ENCODE measurements around the gene PMM2. TPM values are rescaled to one million over a fixed set of nuclear protein-coding genes. Genes with fewer than 3 reads are reported as not detected.
"Not testable (repeated sequence)": the region's sequence is repeated elsewhere in the genome, so short reads cannot be mapped to it uniquely, and the experiment has no call there.

PMM2 gene
- total and polyA plus RNA-seq, 2 donors from 2014 or later = 21.5 to 39.5 TPM

DNA sequence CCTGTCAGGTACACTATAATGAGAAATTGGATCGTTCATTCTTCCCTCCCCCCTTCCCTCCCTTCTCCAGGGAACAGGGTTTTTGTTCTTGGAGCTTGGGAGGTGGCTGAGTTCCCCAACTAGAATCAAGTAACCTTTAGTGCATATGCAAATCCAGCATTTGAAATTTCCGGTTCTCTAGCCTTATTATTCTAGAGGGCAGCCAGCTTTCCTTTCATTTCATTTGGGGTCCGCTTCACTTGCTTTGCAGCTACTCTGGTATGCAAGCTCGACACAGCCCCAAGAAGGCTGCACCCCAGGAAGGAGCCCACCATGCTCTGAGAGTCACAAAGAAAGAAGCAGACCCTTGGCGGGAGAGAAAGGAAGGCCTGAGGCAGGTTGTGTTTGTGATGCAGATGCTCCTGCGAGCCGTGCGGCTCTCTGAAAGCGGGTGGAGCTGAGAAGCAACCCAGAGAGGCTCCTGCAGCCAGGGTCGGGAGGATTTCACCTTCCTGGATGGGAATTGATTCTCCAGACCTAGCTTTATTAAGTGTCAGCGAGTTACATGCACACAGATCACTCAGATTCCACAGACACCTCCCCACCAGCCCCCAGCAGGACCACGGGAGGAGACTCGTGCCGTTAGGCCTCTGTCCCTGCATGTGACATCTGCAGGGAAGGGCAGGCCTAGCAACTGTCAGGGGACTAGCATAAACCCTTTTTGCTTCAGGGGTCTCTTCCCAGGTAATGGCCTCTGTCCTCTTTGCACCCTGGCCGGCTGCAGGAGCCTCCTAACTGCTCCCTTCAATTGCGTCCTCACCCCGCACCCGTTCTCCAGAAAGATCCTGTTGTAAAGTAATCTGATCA lies 34.5 kb downstream of the PMM2 start:
- H3K9ac ChIP-seq (ENCODE audit: low read length in 3 of 3) = no peak overlapping the region
- H3K27ac ChIP-seq (ENCODE audit: low read depth in 2 of 2, low read length in 2 of 2) = no peak overlapping the region
- H3K9me3 ChIP-seq (ENCODE audit: control insufficient read depth in 2 of 3, insufficient read depth in 1 of 3, low read length in 3 of 3) = no peaks in the 10 kb centered on the region
- no peaks in the 10 kb centered on the region for H3K27me3 ChIP-seq (ENCODE audit: control insufficient read depth, insufficient read depth, low read length)
- DNase-seq = peak in 1 of 5 donors; percentile 14
- H3K4me3 ChIP-seq (ENCODE audit: low read length in 3 of 3) = no peak overlapping the region
- H3K4me1 ChIP-seq (ENCODE audit: control insufficient read depth in 2 of 3, insufficient read depth in 2 of 3, low read depth in 1 of 3, low read length in 3 of 3) = no peaks in the 10 kb centered on the region
- TF ChIP-seq, protein P1, sequence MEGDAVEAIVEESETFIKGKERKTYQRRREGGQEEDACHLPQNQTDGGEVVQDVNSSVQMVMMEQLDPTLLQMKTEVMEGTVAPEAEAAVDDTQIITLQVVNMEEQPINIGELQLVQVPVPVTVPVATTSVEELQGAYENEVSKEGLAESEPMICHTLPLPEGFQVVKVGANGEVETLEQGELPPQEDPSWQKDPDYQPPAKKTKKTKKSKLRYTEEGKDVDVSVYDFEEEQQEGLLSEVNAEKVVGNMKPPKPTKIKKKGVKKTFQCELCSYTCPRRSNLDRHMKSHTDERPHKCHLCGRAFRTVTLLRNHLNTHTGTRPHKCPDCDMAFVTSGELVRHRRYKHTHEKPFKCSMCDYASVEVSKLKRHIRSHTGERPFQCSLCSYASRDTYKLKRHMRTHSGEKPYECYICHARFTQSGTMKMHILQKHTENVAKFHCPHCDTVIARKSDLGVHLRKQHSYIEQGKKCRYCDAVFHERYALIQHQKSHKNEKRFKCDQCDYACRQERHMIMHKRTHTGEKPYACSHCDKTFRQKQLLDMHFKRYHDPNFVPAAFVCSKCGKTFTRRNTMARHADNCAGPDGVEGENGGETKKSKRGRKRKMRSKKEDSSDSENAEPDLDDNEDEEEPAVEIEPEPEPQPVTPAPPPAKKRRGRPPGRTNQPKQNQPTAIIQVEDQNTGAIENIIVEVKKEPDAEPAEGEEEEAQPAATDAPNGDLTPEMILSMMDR (IDR thresholded peaks at IDR 0.05; ENCODE audit: borderline replicate concordance, extremely low read depth, insufficient read depth) = no peak
- intact Hi-C loops (cut with DNase I) = no loop called here
- no peak for FAIRE-seq
- H3K36me3 ChIP-seq (ENCODE audit: control insufficient read depth in 2 of 3, insufficient read depth in 3 of 3, low read length in 3 of 3) = peaks cover 0 to 16% (median 0%) of the 10 kb centered on the region in 3 donors

DNA sequence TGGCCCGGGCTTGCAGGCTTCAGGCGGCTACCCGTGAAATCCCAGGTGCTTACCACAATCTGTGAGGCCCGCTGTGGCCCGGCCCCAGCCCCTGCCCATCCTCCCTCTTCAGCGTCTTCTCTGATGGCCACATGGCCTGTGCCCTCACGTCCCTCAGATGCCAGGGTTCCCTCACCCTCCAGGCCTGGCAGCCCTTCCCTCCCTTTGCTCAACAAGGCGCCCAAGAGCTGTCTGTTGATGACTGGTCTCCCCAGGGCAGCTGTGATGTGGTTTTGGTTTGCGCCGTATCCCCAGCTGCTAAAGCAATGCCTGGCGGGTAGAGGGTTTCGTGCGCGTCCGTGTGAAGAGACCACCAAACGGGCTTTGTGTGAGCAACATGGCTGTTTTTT lies 35.1 kb downstream of the PMM2 start:
- Histone ChIP-seq H3K9ac (ENCODE audit: low read length in 3 of 3) (no peak overlapping the region), H3K9me3 (ENCODE audit: control insufficient read depth in 2 of 3, insufficient read depth in 1 of 3, low read length in 3 of 3) (no peaks in the 10 kb centered on the region), H3K36me3 (ENCODE audit: control insufficient read depth in 2 of 3, insufficient read depth in 3 of 3, low read length in 3 of 3) (peaks cover 0 to 16% (median 0%) of the 10 kb centered on the region in 3 donors), H3K27me3 (ENCODE audit: control insufficient read depth, insufficient read depth, low read length) (no peaks in the 10 kb centered on the region), H3K4me3 (ENCODE audit: low read length in 3 of 3) (no peak overlapping the region), H3K27ac (ENCODE audit: low read depth in 2 of 2, low read length in 2 of 2) (no peak overlapping the region), H3K4me1 (ENCODE audit: control insufficient read depth in 2 of 3, insufficient read depth in 2 of 3, low read depth in 1 of 3, low read length in 3 of 3) (no peaks in the 10 kb centered on the region)
- FAIRE-seq (no peak), DNase-seq (no peak)
- intact Hi-C loops (cut with DNase I) = no loop called here
- TF ChIP-seq, protein P1 (IDR thresholded peaks at IDR 0.05; ENCODE audit: borderline replicate concordance, extremely low read depth, insufficient read depth) = no peak

GRCh38 chr16:8836797-8837196 lies 39.2 kb downstream of the PMM2 start:
- H3K4me3 ChIP-seq (ENCODE audit: low read length in 3 of 3); H3K4me1 ChIP-seq (ENCODE audit: control insufficient read depth in 2 of 3, insufficient read depth in 2 of 3, low read depth in 1 of 3, low read length in 3 of 3); H3K9me3 ChIP-seq (ENCODE audit: control insufficient read depth in 2 of 3, insufficient read depth in 1 of 3, low read length in 3 of 3); H3K9ac ChIP-seq (ENCODE audit: low read length in 3 of 3); H3K27ac ChIP-seq (ENCODE audit: low read depth in 2 of 2, low read length in 2 of 2); H3K27me3 ChIP-seq (ENCODE audit: control insufficient read depth, insufficient read depth, low read length); intact Hi-C loops (cut with DNase I); DNase-seq; FAIRE-seq; H3K36me3 ChIP-seq (ENCODE audit: control insufficient read depth in 2 of 3, insufficient read depth in 3 of 3, low read length in 3 of 3): not testable (repeated sequence)

GRCh38 chr16:8837594-8837993 lies 40.0 kb downstream of the PMM2 start:
- H3K27me3 ChIP-seq (ENCODE audit: control insufficient read depth, insufficient read depth, low read length); H3K27ac ChIP-seq (ENCODE audit: low read depth in 2 of 2, low read length in 2 of 2); H3K4me3 ChIP-seq (ENCODE audit: low read length in 3 of 3); intact Hi-C loops (cut with DNase I); DNase-seq; H3K9ac ChIP-seq (ENCODE audit: low read length in 3 of 3); H3K9me3 ChIP-seq (ENCODE audit: control insufficient read depth in 2 of 3, insufficient read depth in 1 of 3, low read length in 3 of 3); FAIRE-seq; H3K36me3 ChIP-seq (ENCODE audit: control insufficient read depth in 2 of 3, insufficient read depth in 3 of 3, low read length in 3 of 3); H3K4me1 ChIP-seq (ENCODE audit: control insufficient read depth in 2 of 3, insufficient read depth in 2 of 3, low read depth in 1 of 3, low read length in 3 of 3): not testable (repeated sequence)

DNA sequence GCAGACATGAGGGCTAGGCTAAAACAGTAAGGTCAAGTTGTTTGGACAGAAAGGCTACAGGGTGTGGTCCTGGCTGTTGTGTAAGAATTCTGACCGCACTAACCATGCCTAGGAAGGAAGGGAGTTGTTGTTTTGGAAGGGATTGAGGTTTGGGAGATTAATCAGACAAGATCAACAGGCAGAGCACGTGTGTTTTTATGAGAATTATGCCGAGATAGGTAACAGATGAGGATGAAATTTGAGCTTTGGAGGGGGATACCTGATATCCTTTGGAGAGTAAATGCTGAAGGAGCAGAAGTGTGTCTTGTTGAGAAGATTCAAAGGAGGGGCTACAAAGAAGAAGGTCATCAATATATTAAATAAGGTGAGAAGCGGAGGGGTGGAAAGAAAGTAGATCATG lies 44.4 kb downstream of the PMM2 start:
- H3K4me1 ChIP-seq (ENCODE audit: control insufficient read depth in 2 of 3, insufficient read depth in 2 of 3, low read depth in 1 of 3, low read length in 3 of 3); H3K27ac ChIP-seq (ENCODE audit: low read depth in 2 of 2, low read length in 2 of 2); H3K4me3 ChIP-seq (ENCODE audit: low read length in 3 of 3); FAIRE-seq; H3K27me3 ChIP-seq (ENCODE audit: control insufficient read depth, insufficient read depth, low read length); H3K9me3 ChIP-seq (ENCODE audit: control insufficient read depth in 2 of 3, insufficient read depth in 1 of 3, low read length in 3 of 3); DNase-seq; H3K36me3 ChIP-seq (ENCODE audit: control insufficient read depth in 2 of 3, insufficient read depth in 3 of 3, low read length in 3 of 3); H3K9ac ChIP-seq (ENCODE audit: low read length in 3 of 3); intact Hi-C loops (cut with DNase I): not testable (repeated sequence)

DNA sequence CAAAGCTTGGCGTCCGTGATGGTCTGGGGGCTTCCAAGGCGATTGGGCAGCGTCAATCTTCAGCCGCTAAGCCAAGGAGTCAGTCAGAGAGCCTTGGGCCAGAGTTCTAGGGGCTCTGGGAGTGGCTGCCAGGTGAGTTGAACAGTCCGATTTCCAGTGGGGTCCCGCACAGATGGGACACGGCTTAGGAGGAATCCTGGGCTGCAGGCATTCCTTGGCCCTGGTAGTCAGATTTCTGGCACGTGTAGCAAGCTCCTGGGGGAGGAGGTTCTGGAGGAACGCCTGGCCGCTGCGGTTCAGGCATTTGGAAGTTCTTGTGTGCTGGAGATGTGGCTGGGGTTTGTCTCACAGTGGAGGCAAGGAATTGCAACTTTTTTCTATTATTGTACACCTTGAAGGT lies 45.7 kb downstream of the PMM2 start:
- H3K9me3 ChIP-seq (ENCODE audit: control insufficient read depth in 2 of 3, insufficient read depth in 1 of 3, low read length in 3 of 3); intact Hi-C loops (cut with DNase I); FAIRE-seq; H3K9ac ChIP-seq (ENCODE audit: low read length in 3 of 3); H3K27me3 ChIP-seq (ENCODE audit: control insufficient read depth, insufficient read depth, low read length); H3K4me1 ChIP-seq (ENCODE audit: control insufficient read depth in 2 of 3, insufficient read depth in 2 of 3, low read depth in 1 of 3, low read length in 3 of 3); DNase-seq; H3K36me3 ChIP-seq (ENCODE audit: control insufficient read depth in 2 of 3, insufficient read depth in 3 of 3, low read length in 3 of 3); H3K27ac ChIP-seq (ENCODE audit: low read depth in 2 of 2, low read length in 2 of 2); H3K4me3 ChIP-seq (ENCODE audit: low read length in 3 of 3): not testable (repeated sequence)

Measured in kidney (tissue), 14 donors.